ENCODE data around the gene SPPL3.

SPPL3 gene

GRCh38 chr12:120748242-120748641 lies 155.9 kb downstream of the SPPL3 start:
- H3K9me3 ChIP-seq (ENCODE audit: control insufficient read depth, low read depth, low read length) = no peaks in the 10 kb centered on the region
- no peak overlapping the region for H3K9ac ChIP-seq (ENCODE audit: low read length)
- no peaks in the 10 kb centered on the region for H3K4me1 ChIP-seq (ENCODE audit: control insufficient read depth, low read depth, low read length)
- no peak overlapping the region for H3K4me3 ChIP-seq (ENCODE audit: low read length)
- no peaks in the 10 kb centered on the region for H3K27me3 ChIP-seq (ENCODE audit: control insufficient read depth, insufficient read depth, low read length)
- H3K27ac ChIP-seq (ENCODE audit: low read length) = no peak overlapping the region
- H3K36me3 ChIP-seq (ENCODE audit: control insufficient read depth, low read depth, low read length) = no peaks in the 10 kb centered on the region

DNA sequence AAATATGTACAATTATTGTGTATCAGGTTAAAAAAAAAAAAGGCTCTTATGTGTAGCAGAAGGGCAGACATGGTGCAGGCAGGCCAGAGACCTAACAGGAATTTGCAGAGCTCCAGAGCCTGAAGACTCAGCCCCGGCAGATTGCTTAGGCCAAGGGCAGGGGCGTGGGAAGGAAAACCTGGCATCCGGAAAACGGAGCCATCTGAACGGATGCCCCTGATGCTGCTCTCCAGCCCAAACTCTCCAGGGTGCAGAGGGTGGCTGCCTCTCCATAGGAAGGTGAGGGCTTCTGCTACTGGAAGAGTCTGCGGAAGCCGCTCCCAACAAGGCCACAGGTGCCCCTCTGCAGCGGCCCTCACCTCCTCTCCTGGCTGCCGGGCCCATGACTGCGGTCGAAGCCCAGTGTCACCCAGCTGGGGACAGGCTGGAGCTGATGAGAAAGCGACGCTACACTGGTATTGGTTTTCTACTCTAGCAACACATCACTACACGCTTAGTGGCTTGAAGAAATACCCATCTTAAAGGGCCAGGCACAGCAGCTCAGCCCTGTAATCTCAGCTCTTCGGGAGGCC lies 159.2 kb downstream of the SPPL3 start:
- H3K9me3 ChIP-seq (ENCODE audit: control insufficient read depth, low read depth, low read length) = no peaks in the 10 kb centered on the region
- H3K9ac ChIP-seq (ENCODE audit: low read length) = no peak overlapping the region
- H3K27me3 ChIP-seq (ENCODE audit: control insufficient read depth, insufficient read depth, low read length) = no peaks in the 10 kb centered on the region
- no peaks in the 10 kb centered on the region for H3K4me1 ChIP-seq (ENCODE audit: control insufficient read depth, low read depth, low read length)
- no peak overlapping the region for H3K4me3 ChIP-seq (ENCODE audit: low read length)
- H3K27ac ChIP-seq (ENCODE audit: low read length) = no peak overlapping the region
- H3K36me3 ChIP-seq (ENCODE audit: control insufficient read depth, low read depth, low read length) = no peaks in the 10 kb centered on the region

DNA sequence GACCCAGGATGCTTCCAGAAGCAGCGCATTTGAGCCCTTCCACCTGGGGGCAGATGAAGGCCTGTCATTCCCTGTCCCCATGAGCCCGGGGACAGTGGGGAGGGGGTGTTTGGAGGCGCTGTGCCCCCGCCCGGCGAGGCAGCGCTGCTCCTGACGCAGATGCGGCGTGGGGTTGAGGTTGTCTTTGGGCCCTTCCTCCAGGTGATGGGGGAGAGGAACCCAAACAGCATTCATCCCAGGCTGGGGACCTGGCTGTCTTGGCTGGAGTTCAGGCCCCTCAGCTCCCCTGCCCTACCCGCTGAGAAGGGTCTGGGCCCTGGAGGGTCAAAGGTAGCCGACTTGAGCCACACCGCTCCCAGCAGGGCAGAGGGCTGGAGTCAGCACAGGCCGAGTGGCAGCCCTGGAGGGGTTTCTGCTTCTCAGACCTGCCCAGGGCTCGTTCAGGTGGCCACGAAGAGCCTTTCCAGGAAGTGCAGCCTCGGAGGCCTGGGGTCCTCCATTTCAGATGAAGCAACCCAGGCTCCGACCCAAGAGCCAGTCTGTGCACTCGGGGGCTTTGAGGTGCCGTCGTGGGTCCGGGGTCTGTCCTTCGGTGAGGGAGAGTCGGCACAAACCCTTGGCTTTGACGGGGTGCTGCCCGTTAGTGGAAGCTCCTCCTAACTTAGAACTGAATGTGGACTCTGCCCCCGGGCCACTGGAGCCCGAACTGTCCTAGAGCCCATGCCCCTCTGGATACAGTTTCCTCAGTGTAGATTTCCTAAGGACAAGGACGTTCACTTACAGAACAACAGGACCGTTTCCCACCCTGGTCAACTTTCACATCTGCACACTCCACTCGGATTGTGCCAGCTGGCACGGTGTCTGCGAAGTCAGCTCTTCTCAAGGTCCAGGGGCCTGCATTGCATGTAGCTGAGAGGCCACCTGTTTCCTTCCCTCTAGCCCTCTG lies 162.4 kb downstream of the SPPL3 start:
- H3K9me3 ChIP-seq (ENCODE audit: control insufficient read depth, low read depth, low read length) = no peaks in the 10 kb centered on the region
- no peaks in the 10 kb centered on the region for H3K4me1 ChIP-seq (ENCODE audit: control insufficient read depth, low read depth, low read length)
- no peaks in the 10 kb centered on the region for H3K36me3 ChIP-seq (ENCODE audit: control insufficient read depth, low read depth, low read length)
- H3K27me3 ChIP-seq (ENCODE audit: control insufficient read depth, insufficient read depth, low read length) = no peaks in the 10 kb centered on the region
- H3K4me3 ChIP-seq (ENCODE audit: low read length) = no peak overlapping the region
- no peak overlapping the region for H3K27ac ChIP-seq (ENCODE audit: low read length)
- H3K9ac ChIP-seq (ENCODE audit: low read length) = no peak overlapping the region

DNA sequence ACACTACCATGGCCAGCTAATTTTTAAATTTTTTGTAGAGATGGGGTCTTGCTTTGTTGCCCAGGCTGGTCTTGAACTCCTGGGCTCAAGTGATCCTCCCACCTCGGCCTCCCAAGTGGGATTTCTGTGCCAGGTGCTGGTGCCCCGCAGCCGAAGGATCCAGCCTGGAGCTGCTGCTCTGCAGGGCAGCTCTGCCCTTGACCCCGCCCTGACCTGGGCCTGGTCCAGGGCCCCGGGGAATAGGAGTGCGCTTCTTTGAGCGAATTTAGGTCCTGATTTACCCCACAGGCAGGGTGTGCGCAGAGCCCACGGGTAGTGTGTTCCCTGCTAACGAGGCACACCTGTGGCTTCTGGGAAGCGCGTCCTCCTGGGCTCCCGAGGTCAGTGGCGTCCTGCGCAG lies 163.3 kb downstream of the SPPL3 start:
- Histone ChIP-seq H3K27me3 (ENCODE audit: control insufficient read depth, insufficient read depth, low read length) (no peaks in the 10 kb centered on the region), H3K9ac (ENCODE audit: low read length) (no peak overlapping the region), H3K36me3 (ENCODE audit: control insufficient read depth, low read depth, low read length) (no peaks in the 10 kb centered on the region), H3K4me1 (ENCODE audit: control insufficient read depth, low read depth, low read length) (no peaks in the 10 kb centered on the region), H3K27ac (ENCODE audit: low read length) (no peak overlapping the region), H3K9me3 (ENCODE audit: control insufficient read depth, low read depth, low read length) (no peaks in the 10 kb centered on the region), H3K4me3 (ENCODE audit: low read length) (no peak overlapping the region)

DNA sequence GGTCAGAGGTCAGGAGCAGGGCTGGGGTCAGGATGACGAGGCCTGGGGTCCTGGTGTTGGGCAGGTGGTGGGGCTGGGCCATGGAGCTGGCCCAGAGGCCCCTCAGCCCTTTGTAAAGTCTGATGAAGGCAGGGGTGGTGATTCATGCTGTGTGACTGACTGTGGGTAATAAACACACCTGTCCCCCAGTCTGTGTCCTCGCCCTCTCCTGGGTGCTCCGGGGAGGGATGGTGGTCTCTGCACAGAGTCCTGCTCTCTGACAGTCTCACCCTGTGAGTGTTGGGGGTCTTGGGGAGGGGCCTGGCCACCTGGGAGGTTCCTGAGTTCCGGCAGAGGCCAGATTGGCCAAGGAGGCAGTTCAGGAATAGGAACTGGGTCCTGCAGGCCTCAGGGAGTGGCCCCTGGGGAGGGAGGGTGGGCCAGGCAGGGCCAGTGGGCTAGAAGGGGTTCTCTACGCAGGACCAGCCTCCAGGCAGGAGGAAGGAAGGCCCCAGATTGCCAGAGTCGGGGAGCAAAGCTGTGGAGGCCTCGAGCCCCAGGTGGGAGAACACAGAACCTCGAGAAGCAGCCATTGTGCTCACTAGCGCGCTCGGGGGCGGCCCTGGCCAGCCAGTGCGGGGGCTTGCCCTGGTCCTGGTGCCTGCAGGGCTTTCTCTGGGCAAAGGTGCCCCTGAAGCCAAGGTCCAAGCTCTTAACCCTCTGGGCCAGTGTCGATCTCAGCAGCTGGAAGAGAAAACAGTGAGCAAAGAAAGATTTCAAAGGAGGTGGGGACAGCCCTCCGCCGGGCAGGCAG lies 164.1 kb downstream of the SPPL3 start:
- Histone ChIP-seq H3K27me3 (ENCODE audit: control insufficient read depth, insufficient read depth, low read length) (no peaks in the 10 kb centered on the region), H3K4me3 (ENCODE audit: low read length) (no peak overlapping the region), H3K9me3 (ENCODE audit: control insufficient read depth, low read depth, low read length) (no peaks in the 10 kb centered on the region), H3K4me1 (ENCODE audit: control insufficient read depth, low read depth, low read length) (no peaks in the 10 kb centered on the region), H3K9ac (ENCODE audit: low read length) (no peak overlapping the region), H3K36me3 (ENCODE audit: control insufficient read depth, low read depth, low read length) (no peaks in the 10 kb centered on the region), H3K27ac (ENCODE audit: low read length) (no peak overlapping the region)

DNA sequence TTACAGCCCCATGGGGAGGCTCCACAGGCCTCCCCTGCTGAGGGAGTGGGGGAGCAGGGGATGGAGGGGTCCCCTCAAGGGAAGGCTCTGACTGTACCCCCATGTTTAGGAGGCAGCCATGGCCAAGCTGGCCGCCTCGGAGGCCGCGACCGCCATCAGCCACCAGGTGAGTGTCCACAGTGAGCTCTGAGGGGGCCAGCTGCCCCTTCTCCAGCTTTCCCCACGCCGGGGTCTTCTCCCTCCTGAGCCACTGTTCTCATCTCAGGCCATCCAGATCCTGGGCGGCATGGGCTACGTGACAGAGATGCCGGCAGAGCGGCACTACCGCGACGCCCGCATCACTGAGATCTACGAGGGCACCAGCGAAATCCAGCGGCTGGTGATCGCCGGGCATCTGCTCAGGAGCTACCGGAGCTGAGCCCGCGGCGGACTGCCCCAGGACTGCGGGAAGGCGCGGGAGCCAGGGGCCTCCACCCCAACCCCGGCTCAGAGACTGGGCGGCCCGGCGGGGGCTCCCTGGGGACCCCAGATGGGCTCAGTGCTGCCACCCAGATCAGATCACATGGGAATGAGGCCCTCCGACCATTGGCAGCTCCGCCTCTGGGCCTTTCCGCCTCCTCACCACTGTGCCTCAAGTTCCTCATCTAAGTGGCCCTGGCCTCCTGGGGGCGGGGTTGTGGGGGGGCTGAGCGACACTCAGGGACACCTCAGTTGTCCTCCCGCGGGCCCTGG lies 165.0 kb downstream of the SPPL3 start:
- Histone ChIP-seq H3K27me3 (ENCODE audit: control insufficient read depth, insufficient read depth, low read length) (no peaks in the 10 kb centered on the region), H3K4me3 (ENCODE audit: low read length) (no peak overlapping the region), H3K36me3 (ENCODE audit: control insufficient read depth, low read depth, low read length) (no peaks in the 10 kb centered on the region), H3K4me1 (ENCODE audit: control insufficient read depth, low read depth, low read length) (no peaks in the 10 kb centered on the region), H3K9ac (ENCODE audit: low read length) (no peak overlapping the region), H3K27ac (ENCODE audit: low read length) (no peak overlapping the region), H3K9me3 (ENCODE audit: control insufficient read depth, low read depth, low read length) (no peaks in the 10 kb centered on the region)

DNA sequence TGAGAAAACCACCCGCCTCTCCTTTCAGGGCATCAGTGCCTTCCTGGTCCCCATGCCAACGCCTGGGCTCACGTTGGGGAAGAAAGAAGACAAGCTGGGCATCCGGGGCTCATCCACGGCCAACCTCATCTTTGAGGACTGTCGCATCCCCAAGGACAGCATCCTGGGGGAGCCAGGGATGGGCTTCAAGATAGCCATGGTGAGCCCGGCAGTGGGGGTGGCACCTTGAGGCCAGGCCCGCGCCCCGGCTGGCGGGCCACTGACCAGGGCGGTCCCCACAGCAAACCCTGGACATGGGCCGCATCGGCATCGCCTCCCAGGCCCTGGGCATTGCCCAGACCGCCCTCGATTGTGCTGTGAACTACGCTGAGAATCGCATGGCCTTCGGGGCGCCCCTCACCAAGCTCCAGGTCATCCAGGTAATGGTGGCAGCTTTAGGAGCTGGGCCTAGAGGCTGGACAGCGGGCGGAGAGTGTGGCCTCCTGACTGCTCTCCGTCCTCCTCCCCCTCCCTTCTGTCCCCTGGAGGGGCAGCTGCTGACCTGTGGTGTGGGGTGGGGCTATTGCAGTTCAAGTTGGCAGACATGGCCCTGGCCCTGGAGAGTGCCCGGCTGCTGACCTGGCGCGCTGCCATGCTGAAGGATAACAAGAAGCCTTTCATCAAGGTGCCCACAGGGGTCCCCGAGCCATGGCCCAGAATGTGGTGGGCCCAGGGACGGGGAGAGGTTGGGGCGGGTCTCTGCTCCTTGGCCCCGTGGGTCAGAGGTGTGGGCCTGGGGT lies 165.7 kb downstream of the SPPL3 start:
- Histone ChIP-seq H3K9ac (ENCODE audit: low read length) (no peak overlapping the region), H3K4me3 (ENCODE audit: low read length) (no peak overlapping the region), H3K4me1 (ENCODE audit: control insufficient read depth, low read depth, low read length) (no peaks in the 10 kb centered on the region), H3K36me3 (ENCODE audit: control insufficient read depth, low read depth, low read length) (no peaks in the 10 kb centered on the region), H3K27ac (ENCODE audit: low read length) (no peak overlapping the region), H3K27me3 (ENCODE audit: control insufficient read depth, insufficient read depth, low read length) (no peaks in the 10 kb centered on the region), H3K9me3 (ENCODE audit: control insufficient read depth, low read depth, low read length) (no peaks in the 10 kb centered on the region)

- Histone ChIP-seq H3K4me3 (ENCODE audit: low read length) (no peak overlapping the region), H3K27me3 (ENCODE audit: control insufficient read depth, insufficient read depth, low read length) (no peaks in the 10 kb centered on the region), H3K27ac (ENCODE audit: low read length) (no peak overlapping the region), H3K36me3 (ENCODE audit: control insufficient read depth, low read depth, low read length) (no peaks in the 10 kb centered on the region), H3K4me1 (ENCODE audit: control insufficient read depth, low read depth, low read length) (no peaks in the 10 kb centered on the region), H3K9ac (ENCODE audit: low read length) (no peak overlapping the region), H3K9me3 (ENCODE audit: control insufficient read depth, low read depth, low read length) (no peaks in the 10 kb centered on the region)
Observed at GRCh38 chr12:120737557-120738251, 166.5 kb downstream of the SPPL3 start.

- Histone ChIP-seq H3K27me3 (ENCODE audit: control insufficient read depth, insufficient read depth, low read length) (no peaks in the 10 kb centered on the region), H3K4me3 (ENCODE audit: low read length) (no peak overlapping the region), H3K36me3 (ENCODE audit: control insufficient read depth, low read depth, low read length) (no peaks in the 10 kb centered on the region), H3K9ac (ENCODE audit: low read length) (no peak overlapping the region), H3K27ac (ENCODE audit: low read length) (no peak overlapping the region), H3K9me3 (ENCODE audit: control insufficient read depth, low read depth, low read length) (no peaks in the 10 kb centered on the region), H3K4me1 (ENCODE audit: control insufficient read depth, low read depth, low read length) (no peaks in the 10 kb centered on the region)
Observed at GRCh38 chr12:120736404-120737331, 167.5 kb downstream of the SPPL3 start.
